SK-N-SH treated with all-trans-retinoic acid at 6 μM for 48 hours (cell line): ENCODE measurements around the gene ATPAF2.

Experiments used
- ATAC-seq: fragments of 200-7000 bp; cut with Tn5 transposase; 3 replicates; pipeline ENCODE4 v1.9.1; 2020; ENCODE audit warnings: mild to moderate bottlenecking, moderate library complexity
- ARNTL ChIP-seq: fragments of 450-650 bp; formaldehyde crosslinking; IDR thresholded peaks from 2 replicates; pipeline ENCODE4 v1.5.0; 2020; ENCODE audit warnings: low read depth, mild to moderate bottlenecking, moderate library complexity, borderline replicate concordance
- BACH2 ChIP-seq: fragments of 250-450 bp; sonication (Bioruptor Pico); IDR thresholded peaks from 2 replicates; pipeline ENCODE4 v1.9.0; 2021; ENCODE audit warnings: mild to moderate bottlenecking, borderline replicate concordance
- CREB5 ChIP-seq: fragments of 250-450 bp; sonication (Bioruptor Pico); IDR thresholded peaks from 2 replicates; pipeline ENCODE4 v1.5.1; 2020; ENCODE audit warnings: low read depth, mild to moderate bottlenecking, moderate library complexity
- CSDC2 ChIP-seq: fragments of 250-450 bp; sonication (Bioruptor Pico); IDR thresholded peaks from 2 replicates; pipeline ENCODE4 v1.5.0; 2020; ENCODE audit warnings: mild to moderate bottlenecking, moderate library complexity
- CSRNP3 ChIP-seq: fragments of 250-450 bp; sonication (Bioruptor Pico); IDR thresholded peaks from 2 replicates; pipeline ENCODE4 v1.5.1; 2021; ENCODE audit warnings: mild to moderate bottlenecking, moderate library complexity
- ESRRG ChIP-seq: fragments of 250-450 bp; sonication (Bioruptor Pico); IDR thresholded peaks from 2 replicates; pipeline ENCODE4 v1.6.1; 2021; ENCODE audit warnings: mild to moderate bottlenecking
- GLIS3 ChIP-seq: fragments of 250-450 bp; sonication (Bioruptor Pico); IDR thresholded peaks from 2 replicates; pipeline ENCODE4 v1.5.0; 2020; ENCODE audit warnings: mild to moderate bottlenecking, moderate library complexity
- ISL1 ChIP-seq: fragments of 250-450 bp; sonication (Bioruptor Pico); IDR thresholded peaks from 2 replicates; pipeline ENCODE4 v2.1.2; 2022; ENCODE audit warnings: mild to moderate bottlenecking, moderate library complexity
- OSR1 ChIP-seq: fragments of 250-450 bp; sonication (Bioruptor Pico); IDR thresholded peaks from 2 replicates; pipeline ENCODE4 v1.8.0; 2022; ENCODE audit warnings: moderate library complexity, mild to moderate bottlenecking, inconsistent platforms
- POU6F1 ChIP-seq: fragments of 250-450 bp; sonication (Bioruptor Pico); IDR thresholded peaks from 2 replicates; pipeline ENCODE4 v1.8.0; 2021; ENCODE audit warnings: low read depth, mild to moderate bottlenecking, moderate library complexity, borderline replicate concordance
- RARB ChIP-seq: fragments of 250-450 bp; sonication (Bioruptor Pico); IDR thresholded peaks from 2 replicates; pipeline ENCODE4 v1.8.0; 2021; ENCODE audit warnings: mild to moderate bottlenecking, moderate library complexity
- SNAI2 ChIP-seq: fragments of 250-450 bp; sonication (Bioruptor Pico); IDR thresholded peaks from 2 replicates; pipeline ENCODE4 v1.5.0; 2020; ENCODE audit warnings: mild to moderate bottlenecking, moderate library complexity
- TCF4 ChIP-seq: fragments of 250-450 bp; sonication (Bioruptor Pico); IDR thresholded peaks from 2 replicates; pipeline ENCODE4 v1.8.0; 2021; ENCODE audit warnings: mild to moderate bottlenecking, moderate library complexity, borderline replicate concordance
- TOX ChIP-seq: fragments of 250-450 bp; sonication (Bioruptor Pico); IDR thresholded peaks from 2 replicates; pipeline ENCODE4 v1.8.0; 2021; ENCODE audit warnings: mild to moderate bottlenecking, moderate library complexity, borderline replicate concordance
- TSHZ2 ChIP-seq: fragments of 250-450 bp; sonication (Bioruptor Pico); IDR thresholded peaks from 2 replicates; pipeline ENCODE4 v1.5.0; 2020; ENCODE audit warnings: mild to moderate bottlenecking, moderate library complexity
- ZC3H10 ChIP-seq: fragments of 250-450 bp; sonication (Bioruptor Pico); IDR thresholded peaks from 2 replicates; pipeline ENCODE4 v1.5.1; 2021; ENCODE audit warnings: mild to moderate bottlenecking, moderate library complexity
- ZFP3 ChIP-seq: fragments of 250-450 bp; sonication (Bioruptor Pico); IDR thresholded peaks from 2 replicates; pipeline ENCODE4 v1.5.0; 2020; ENCODE audit warnings: mild to moderate bottlenecking, moderate library complexity
- ZNF70 ChIP-seq: fragments of 450-650 bp; formaldehyde crosslinking; IDR thresholded peaks from 2 replicates; pipeline ENCODE4 v1.5.0; 2020; ENCODE audit warnings: mild to moderate bottlenecking, moderate library complexity
- ZNF8 ChIP-seq: fragments of 450-650 bp; formaldehyde crosslinking; IDR thresholded peaks from 2 replicates; pipeline ENCODE4 v1.5.0; 2020; ENCODE audit warnings: mild to moderate bottlenecking, moderate library complexity
- TF ChIP-seq, protein P1 (sequence below): fragments of 250-450 bp; sonication (Bioruptor Pico); IDR thresholded peaks from 2 replicates; pipeline ENCODE4 v1.8.0; 2020; ENCODE audit warnings: mild to moderate bottlenecking, moderate library complexity, borderline replicate concordance

The ATPAF2 gene

DNA sequence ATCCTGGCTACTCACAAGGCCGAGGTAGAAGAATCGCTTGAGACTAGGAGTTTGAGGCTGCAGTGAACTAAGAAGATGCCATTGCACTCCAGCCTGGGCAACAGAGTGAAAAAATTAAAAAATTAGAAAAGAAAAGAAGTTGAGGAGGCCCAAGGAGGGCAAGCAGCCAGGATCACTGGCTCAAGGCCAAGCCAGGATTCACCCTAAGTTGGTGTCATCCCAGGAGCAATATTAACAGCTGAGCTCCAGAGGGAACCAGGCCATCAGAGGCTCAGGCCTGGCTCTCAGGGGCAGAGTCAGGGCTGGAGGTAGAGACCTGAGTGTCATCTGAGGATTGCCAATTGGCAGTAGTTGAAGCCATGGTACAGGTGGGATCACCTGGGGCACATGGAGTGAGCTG lies 45.6 kb downstream of the ATPAF2 start:
- TF ChIP-seq OSR1 (CRISPR knock-in tag) (no peak), RARB (CRISPR knock-in tag) (no peak), BACH2 (CRISPR knock-in tag) (no peak), CSDC2 (no peak), ZNF70 (CRISPR knock-in tag) (no peak), TSHZ2 (no peak), ESRRG (CRISPR knock-in tag) (no peak), TCF4 (CRISPR knock-in tag) (no peak), ZC3H10 (CRISPR knock-in tag) (no peak), CREB5 (CRISPR knock-in tag) (no peak)
- ATAC-seq, result no peak

- ATAC-seq, result no peak; the same call in 2 of the 3 replicates
- no peak for TF ChIP-seq OSR1 (CRISPR knock-in tag)
These were observed 48.7 kb downstream of the ATPAF2 start for GRCh38 chr17:17990282-17990681.

- ATAC-seq, result no peak
- TF ChIP-seq TOX (no peak), OSR1 (CRISPR knock-in tag) (no peak), ARNTL (CRISPR knock-in tag) (no peak), ESRRG (CRISPR knock-in tag) (no peak), CSRNP3 (CRISPR knock-in tag) (no peak), POU6F1 (CRISPR knock-in tag) (no peak), RARB (CRISPR knock-in tag) (no peak), BACH2 (CRISPR knock-in tag) (no peak), ISL1 (CRISPR knock-in tag) (no peak), ZNF70 (CRISPR knock-in tag) (no peak), CSDC2 (no peak), CREB5 (CRISPR knock-in tag) (no peak), ZFP3 (CRISPR knock-in tag) (no peak), GLIS3 (CRISPR knock-in tag) (no peak), ZNF8 (CRISPR knock-in tag) (no peak), SNAI2 (no peak)
- TF ChIP-seq, protein P1, sequence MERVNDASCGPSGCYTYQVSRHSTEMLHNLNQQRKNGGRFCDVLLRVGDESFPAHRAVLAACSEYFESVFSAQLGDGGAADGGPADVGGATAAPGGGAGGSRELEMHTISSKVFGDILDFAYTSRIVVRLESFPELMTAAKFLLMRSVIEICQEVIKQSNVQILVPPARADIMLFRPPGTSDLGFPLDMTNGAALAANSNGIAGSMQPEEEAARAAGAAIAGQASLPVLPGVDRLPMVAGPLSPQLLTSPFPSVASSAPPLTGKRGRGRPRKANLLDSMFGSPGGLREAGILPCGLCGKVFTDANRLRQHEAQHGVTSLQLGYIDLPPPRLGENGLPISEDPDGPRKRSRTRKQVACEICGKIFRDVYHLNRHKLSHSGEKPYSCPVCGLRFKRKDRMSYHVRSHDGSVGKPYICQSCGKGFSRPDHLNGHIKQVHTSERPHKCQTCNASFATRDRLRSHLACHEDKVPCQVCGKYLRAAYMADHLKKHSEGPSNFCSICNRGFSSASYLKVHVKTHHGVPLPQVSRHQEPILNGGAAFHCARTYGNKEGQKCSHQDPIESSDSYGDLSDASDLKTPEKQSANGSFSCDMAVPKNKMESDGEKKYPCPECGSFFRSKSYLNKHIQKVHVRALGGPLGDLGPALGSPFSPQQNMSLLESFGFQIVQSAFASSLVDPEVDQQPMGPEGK (CRISPR knock-in tag), result no peak
These were observed 49.4 kb downstream of the ATPAF2 start for GRCh38 chr17:17989618-17990017.
